ENCODE results near the gene TMEM245. TPM values are rescaled to one million over a fixed set of nuclear protein-coding genes. Genes with fewer than 3 reads are reported as not detected.

The TMEM245 gene
- total RNA-seq, 2 experiments from 2014 or later, result 22.0 to 36.1 TPM

DNA sequence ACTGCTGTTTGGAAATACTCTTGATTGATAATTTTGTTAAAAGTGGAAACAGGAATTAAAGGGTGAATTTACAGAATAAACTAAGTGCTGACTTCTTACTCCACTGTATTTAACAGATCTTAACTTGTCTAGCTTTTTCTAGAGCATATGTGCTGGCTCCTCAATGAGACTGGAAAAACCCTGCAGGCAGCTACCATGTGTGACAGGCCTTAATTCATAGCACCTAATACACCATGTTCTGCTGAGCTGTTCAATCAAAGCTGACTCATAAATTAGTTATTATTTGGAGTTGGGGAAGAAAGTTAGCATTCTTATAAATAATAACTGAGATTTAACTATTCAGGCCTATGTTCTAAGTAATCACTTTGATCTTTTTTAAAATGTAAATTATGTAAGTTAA is 135.9 kb downstream of the TMEM245 start:
- DNase-seq (ENCODE audit: low spot score), result no peak
- Histone ChIP-seq H2AFZ (ENCODE audit: low read length) (no peak overlapping the region), H3K9me2 (ENCODE audit: insufficient read depth, low read length) (no peaks in the 10 kb centered on the region), H4K20me1 (ENCODE audit: insufficient read depth, low read length) (no peaks in the 10 kb centered on the region), H3K79me2 (ENCODE audit: insufficient read depth, low read depth, low read length) (no peaks in the 10 kb centered on the region), H3K9me3 (ENCODE audit: low read length) (no peaks in the 10 kb centered on the region), H3K4me1 (ENCODE audit: insufficient read depth, low read length, poor library complexity, severe bottlenecking) (no peaks in the 10 kb centered on the region), H3K27ac (ENCODE audit: low read depth, low read length, poor library complexity, severe bottlenecking) (no peak overlapping the region), H3K36me3 (ENCODE audit: insufficient read depth, low read length) (peaks cover 32% of the 10 kb centered on the region), H3K4me3 (ENCODE audit: low read depth, low read length, poor library complexity, severe bottlenecking) (no peak overlapping the region), H3K4me2 (ENCODE audit: low read length) (no peak overlapping the region)
- BruUV-seq (replicated peaks), result no TSS peak
- intact Hi-C loops (cut with micrococcal nuclease; ENCODE audit: unreplicated experiment), result no loop called here
- ChIA-PET CTCF (ENCODE audit: unreplicated experiment) (no interaction called here), POLR2A (interaction anchor here (0.6 kb wide), 1 partner anchor 1991 kb away, joined by 3 read pairs; no protein-coding TSS in a partner anchor)
- TF ChIP-seq, protein P1, sequence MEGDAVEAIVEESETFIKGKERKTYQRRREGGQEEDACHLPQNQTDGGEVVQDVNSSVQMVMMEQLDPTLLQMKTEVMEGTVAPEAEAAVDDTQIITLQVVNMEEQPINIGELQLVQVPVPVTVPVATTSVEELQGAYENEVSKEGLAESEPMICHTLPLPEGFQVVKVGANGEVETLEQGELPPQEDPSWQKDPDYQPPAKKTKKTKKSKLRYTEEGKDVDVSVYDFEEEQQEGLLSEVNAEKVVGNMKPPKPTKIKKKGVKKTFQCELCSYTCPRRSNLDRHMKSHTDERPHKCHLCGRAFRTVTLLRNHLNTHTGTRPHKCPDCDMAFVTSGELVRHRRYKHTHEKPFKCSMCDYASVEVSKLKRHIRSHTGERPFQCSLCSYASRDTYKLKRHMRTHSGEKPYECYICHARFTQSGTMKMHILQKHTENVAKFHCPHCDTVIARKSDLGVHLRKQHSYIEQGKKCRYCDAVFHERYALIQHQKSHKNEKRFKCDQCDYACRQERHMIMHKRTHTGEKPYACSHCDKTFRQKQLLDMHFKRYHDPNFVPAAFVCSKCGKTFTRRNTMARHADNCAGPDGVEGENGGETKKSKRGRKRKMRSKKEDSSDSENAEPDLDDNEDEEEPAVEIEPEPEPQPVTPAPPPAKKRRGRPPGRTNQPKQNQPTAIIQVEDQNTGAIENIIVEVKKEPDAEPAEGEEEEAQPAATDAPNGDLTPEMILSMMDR (conservative IDR thresholded peaks at IDR 0.05; ENCODE audit: low read length), result no peak
- no peak for TF ChIP-seq EZH2phosphoT487 (IDR thresholded peaks at IDR 0.05; ENCODE audit: borderline replicate concordance, low read depth, low read length)

DNA sequence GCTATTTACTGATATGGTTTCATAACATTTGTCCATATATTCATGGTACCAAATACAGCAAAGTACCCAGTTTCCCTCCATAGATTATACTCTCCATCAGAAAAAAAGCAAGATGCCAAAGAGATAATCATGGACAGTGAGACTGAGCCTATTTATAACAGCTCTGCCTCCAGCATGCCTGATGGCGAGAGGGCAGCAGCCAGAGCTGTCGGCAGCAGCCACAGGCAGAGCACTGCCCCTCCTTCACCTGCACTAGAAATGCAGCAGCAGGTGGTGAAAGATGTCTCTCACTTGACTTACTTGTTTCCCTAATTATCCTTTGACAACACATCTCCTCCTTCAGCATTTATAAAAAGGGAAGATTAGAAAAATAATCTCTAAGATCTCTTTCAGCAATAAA is 138.9 kb downstream of the TMEM245 start:
- TF ChIP-seq, protein P1 (conservative IDR thresholded peaks at IDR 0.05; ENCODE audit: low read length), result no peak
- no peak for TF ChIP-seq EZH2phosphoT487 (IDR thresholded peaks at IDR 0.05; ENCODE audit: borderline replicate concordance, low read depth, low read length)
- BruUV-seq (replicated peaks), result no TSS peak
- Histone ChIP-seq H3K36me3 (ENCODE audit: insufficient read depth, low read length) (peaks cover 43% of the 10 kb centered on the region), H3K4me2 (ENCODE audit: low read length) (no peak overlapping the region), H2AFZ (ENCODE audit: low read length) (no peak overlapping the region), H3K9me3 (ENCODE audit: low read length) (no peaks in the 10 kb centered on the region), H3K9me2 (ENCODE audit: insufficient read depth, low read length) (no peaks in the 10 kb centered on the region), H3K79me2 (ENCODE audit: insufficient read depth, low read depth, low read length) (no peaks in the 10 kb centered on the region), H3K27ac (ENCODE audit: low read depth, low read length, poor library complexity, severe bottlenecking) (no peak overlapping the region), H4K20me1 (ENCODE audit: insufficient read depth, low read length) (no peaks in the 10 kb centered on the region), H3K4me1 (ENCODE audit: insufficient read depth, low read length, poor library complexity, severe bottlenecking) (no peaks in the 10 kb centered on the region), H3K4me3 (ENCODE audit: low read depth, low read length, poor library complexity, severe bottlenecking) (no peak overlapping the region)
- CTCF ChIA-PET (ENCODE audit: unreplicated experiment), result no interaction called here
- POLR2A ChIA-PET, result no interaction called here
- intact Hi-C loops (cut with micrococcal nuclease; ENCODE audit: unreplicated experiment), result no loop called here
- no peak for DNase-seq (ENCODE audit: low spot score)

DNA sequence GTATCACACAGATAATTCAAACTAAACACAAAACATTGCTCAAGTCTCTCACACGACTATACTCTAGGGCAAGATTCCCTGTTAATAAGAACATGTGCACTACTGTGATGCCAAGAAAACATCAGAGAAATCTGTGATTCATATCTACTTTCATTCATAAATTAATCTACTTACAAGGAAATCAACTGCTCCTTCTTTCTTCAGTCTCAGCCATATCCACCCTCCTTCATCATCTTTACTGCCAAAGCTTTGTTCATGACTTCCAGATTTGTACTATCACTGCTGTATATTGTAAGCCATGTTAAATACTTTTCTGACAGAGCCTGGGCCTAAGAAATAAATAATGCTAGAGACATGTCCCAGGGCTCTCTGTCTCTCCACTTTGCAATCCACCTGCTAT is 141.5 kb downstream of the TMEM245 start:
- H3K9me3 ChIP-seq (ENCODE audit: low read length), result no peaks in the 10 kb centered on the region
- H3K36me3 ChIP-seq (ENCODE audit: insufficient read depth, low read length), result peaks cover 43% of the 10 kb centered on the region
- H4K20me1 ChIP-seq (ENCODE audit: insufficient read depth, low read length), result no peaks in the 10 kb centered on the region
- ChIA-PET CTCF (ENCODE audit: unreplicated experiment) (no interaction called here), POLR2A (interaction anchor here (1.0 to 1.1 kb wide), 2 partner anchors 10 to 21 kb away, joined by 3 to 4 read pairs; no protein-coding TSS in a partner anchor)
- intact Hi-C loops (cut with micrococcal nuclease; ENCODE audit: unreplicated experiment), result no loop called here
- no peak overlapping the region for H3K4me2 ChIP-seq (ENCODE audit: low read length)
- H3K4me3 ChIP-seq (ENCODE audit: low read depth, low read length, poor library complexity, severe bottlenecking), result no peak overlapping the region
- DNase-seq (ENCODE audit: low spot score), result no peak
- TF ChIP-seq EZH2phosphoT487 (IDR thresholded peaks at IDR 0.05; ENCODE audit: borderline replicate concordance, low read depth, low read length), result no peak
- TF ChIP-seq, protein P1 (conservative IDR thresholded peaks at IDR 0.05; ENCODE audit: low read length), result no peak
- no peak overlapping the region for H3K27ac ChIP-seq (ENCODE audit: low read depth, low read length, poor library complexity, severe bottlenecking)
- BruUV-seq (replicated peaks), result no TSS peak
- no peak overlapping the region for H2AFZ ChIP-seq (ENCODE audit: low read length)
- H3K4me1 ChIP-seq (ENCODE audit: insufficient read depth, low read length, poor library complexity, severe bottlenecking), result no peaks in the 10 kb centered on the region
- H3K9me2 ChIP-seq (ENCODE audit: insufficient read depth, low read length), result no peaks in the 10 kb centered on the region
- no peaks in the 10 kb centered on the region for H3K79me2 ChIP-seq (ENCODE audit: insufficient read depth, low read depth, low read length)

Measured in OCI-LY7 (cell line).